Measurements from ENCODE around the gene ELFN2. TPM values are rescaled to one million over a fixed set of nuclear protein-coding genes. Genes with fewer than 3 reads are reported as not detected.
A peak's percentile ranks its signal among the peaks of the same experiment; 100 is the strongest.

ELFN2 gene
- total RNA-seq, 2 donors from 2014 or later = 2.8 to 4.3 TPM

GRCh38 chr22:37460684-37461083 lies 33.4 kb upstream of the ELFN2 start:
- H3K27ac ChIP-seq = no peak overlapping the region
- H3K27me3 ChIP-seq (replicated peaks; ENCODE audit: insufficient read depth) = no peaks in the 10 kb centered on the region
- H3K4me3 ChIP-seq = no peak overlapping the region
- no peaks in the 10 kb centered on the region for H3K9me3 ChIP-seq
- 75% methylated on average over 3 of the region's 3 CpGs for WGBS
- no peaks in the 10 kb centered on the region for H3K36me3 ChIP-seq
- TF ChIP-seq CTCF (IDR thresholded peaks at IDR 0.05) (no peak), POLR2A (IDR thresholded peaks at IDR 0.05) (no peak), POLR2AphosphoS5 (IDR thresholded peaks at IDR 0.05) (no peak)
- intact Hi-C loops (cut with DNase I) = no loop called here
- H3K4me1 ChIP-seq (replicated peaks) = no peaks in the 10 kb centered on the region
- DNase-seq (ENCODE audit: low spot score) = no peak

- no peak for TF ChIP-seq CTCF (IDR thresholded peaks at IDR 0.05)
- no peak for TF ChIP-seq POLR2A (IDR thresholded peaks at IDR 0.05)
- no peak for TF ChIP-seq POLR2AphosphoS5 (IDR thresholded peaks at IDR 0.05)
- 60% methylated on average over 9 of the region's 9 CpGs for WGBS
- Histone ChIP-seq H3K27me3 (replicated peaks; ENCODE audit: insufficient read depth) (no peaks in the 10 kb centered on the region), H3K27ac (no peak overlapping the region), H3K4me1 (replicated peaks) (no peaks in the 10 kb centered on the region), H3K36me3 (no peaks in the 10 kb centered on the region), H3K4me3 (no peak overlapping the region), H3K9me3 (no peaks in the 10 kb centered on the region)
- intact Hi-C loops (cut with DNase I) = loop anchor here (5.0 kb wide), 1 partner anchor 142 kb away; no protein-coding TSS in a partner anchor
- no peak for DNase-seq (ENCODE audit: low spot score)
Observed at GRCh38 chr22:37459206-37459605, 31.9 kb upstream of the ELFN2 start.

- Histone ChIP-seq H3K4me3 (no peak overlapping the region), H3K27ac (no peak overlapping the region), H3K4me1 (replicated peaks) (no peaks in the 10 kb centered on the region), H3K9me3 (no peaks in the 10 kb centered on the region), H3K27me3 (replicated peaks; ENCODE audit: insufficient read depth) (no peaks in the 10 kb centered on the region), H3K36me3 (no peaks in the 10 kb centered on the region)
- intact Hi-C loops (cut with DNase I) = loop anchor here (5.0 kb wide), 1 partner anchor 140 kb away; no protein-coding TSS in a partner anchor
- WGBS = 40% methylated on average over 4 of the region's 4 CpGs
- TF ChIP-seq POLR2A (IDR thresholded peaks at IDR 0.05) (no peak), POLR2AphosphoS5 (IDR thresholded peaks at IDR 0.05) (peak; percentile 9), CTCF (IDR thresholded peaks at IDR 0.05) (peak; percentile 81 to 94 (median 86))
- DNase-seq (ENCODE audit: low spot score) = peak; percentile 69
Observed at GRCh38 chr22:37457093-37457893, 30.0 kb upstream of the ELFN2 start.

GRCh38 chr22:37456346-37456745 lies 29.1 kb upstream of the ELFN2 start:
- intact Hi-C loops (cut with DNase I) = loop anchor here (5.0 kb wide), 1 partner anchor 139 kb away; no protein-coding TSS in a partner anchor
- DNase-seq (ENCODE audit: low spot score) = no peak
- no peaks in the 10 kb centered on the region for H3K27me3 ChIP-seq (replicated peaks; ENCODE audit: insufficient read depth)
- no peaks in the 10 kb centered on the region for H3K36me3 ChIP-seq
- no peaks in the 10 kb centered on the region for H3K9me3 ChIP-seq
- H3K27ac ChIP-seq = no peak overlapping the region
- 77% methylated on average over 17 of the region's 17 CpGs for WGBS
- H3K4me1 ChIP-seq (replicated peaks) = no peaks in the 10 kb centered on the region
- no peak for TF ChIP-seq POLR2A (IDR thresholded peaks at IDR 0.05)
- TF ChIP-seq CTCF (IDR thresholded peaks at IDR 0.05) = no peak
- no peak for TF ChIP-seq POLR2AphosphoS5 (IDR thresholded peaks at IDR 0.05)
- H3K4me3 ChIP-seq = no peak overlapping the region

- intact Hi-C loops (cut with DNase I) = loop anchor here (5.0 kb wide), 1 partner anchor 139 kb away; no protein-coding TSS in a partner anchor
- WGBS = 83% methylated on average over 10 of the region's 14 CpGs
Observed at GRCh38 chr22:37455896-37456295, 28.6 kb upstream of the ELFN2 start.

More at GRCh38 chr22:37455896-37456295, 28.6 kb upstream of the ELFN2 start:
- TF ChIP-seq CTCF (IDR thresholded peaks at IDR 0.05) (no peak), POLR2A (IDR thresholded peaks at IDR 0.05) (no peak), POLR2AphosphoS5 (IDR thresholded peaks at IDR 0.05) (no peak)
- Histone ChIP-seq H3K4me1 (replicated peaks) (no peaks in the 10 kb centered on the region), H3K27me3 (replicated peaks; ENCODE audit: insufficient read depth) (no peaks in the 10 kb centered on the region), H3K4me3 (no peak overlapping the region), H3K36me3 (no peaks in the 10 kb centered on the region), H3K27ac (no peak overlapping the region), H3K9me3 (no peaks in the 10 kb centered on the region)
- no peak for DNase-seq (ENCODE audit: low spot score)

Data from prostate gland (tissue), 2 donors.